ENCODE data around the gene STAT5A. TPM values are rescaled to one million over a fixed set of nuclear protein-coding genes. Genes with fewer than 3 reads are reported as not detected.
A peak's percentile ranks its signal among the peaks of the same experiment; 100 is the strongest.

The STAT5A gene
- total RNA-seq, 6 experiments from 2014 or later = 4.8 to 11.5 (median 7.7) TPM

GRCh38 chr17:42312285-42313130 lies 24.2 kb downstream of the STAT5A start:
- DNase-seq (peak; percentile 87 to 92 (median 88)), ATAC-seq (peak; percentile 73 to 87 (median 80))
- no peak for TF ChIP-seq POLR2A (IDR thresholded peaks at IDR 0.05)
- peak; percentile 39 to 77 (median 67) for TF ChIP-seq CTCF (IDR thresholded peaks at IDR 0.05)
- Histone ChIP-seq H3K27ac (peak overlapping the region in 2 of 3 donors; percentile 39 to 68), H3K4me1 (peaks cover 0 to 25% (median 11%) of the 10 kb centered on the region in 4 donors), H3K36me3 (peaks cover 0 to 40% (median 15%) of the 10 kb centered on the region in 4 donors), H3K27me3 (no peaks in the 10 kb centered on the region), H3K9me3 (no peaks in the 10 kb centered on the region), H3K4me3 (no peak overlapping the region)
- intact Hi-C loops (cut with DNase I) = loop anchor here in 1 of 2 donors (10.0 kb wide), 1 partner anchor 92 kb away; no protein-coding TSS in a partner anchor
- 16% methylated on average over 19 of the region's 54 CpGs for WGBS (ENCODE audit: insufficient coverage, low coverage, low lambda C conversion rate, missing lambda C conversion rate)

GRCh38 chr17:42313389-42313772 lies 25.1 kb downstream of the STAT5A start:
- no peak overlapping the region for H3K27ac ChIP-seq
- peaks cover 0 to 49% (median 19%) of the 10 kb centered on the region in 4 donors for H3K36me3 ChIP-seq
- intact Hi-C loops (cut with DNase I) = loop anchor here in 1 of 2 donors (10.0 kb wide), 1 partner anchor 91 kb away; no protein-coding TSS in a partner anchor
- ATAC-seq (no peak), DNase-seq (no peak)
- H3K4me1 ChIP-seq = peaks cover 0 to 30% (median 12%) of the 10 kb centered on the region in 4 donors
- 86% methylated on average over 3 of the region's 4 CpGs for WGBS (ENCODE audit: insufficient coverage, low coverage, low lambda C conversion rate, missing lambda C conversion rate)
- TF ChIP-seq POLR2A (IDR thresholded peaks at IDR 0.05) (no peak), CTCF (IDR thresholded peaks at IDR 0.05) (no peak)
- no peak overlapping the region for H3K4me3 ChIP-seq
- H3K27me3 ChIP-seq = no peaks in the 10 kb centered on the region
- no peaks in the 10 kb centered on the region for H3K9me3 ChIP-seq

- no peak for DNase-seq
- WGBS (ENCODE audit: insufficient coverage, low coverage, low lambda C conversion rate, missing lambda C conversion rate) = 75% methylated on average over 6 of the region's 14 CpGs
- H3K4me3 ChIP-seq = no peak overlapping the region
- TF ChIP-seq POLR2A (IDR thresholded peaks at IDR 0.05) (no peak), CTCF (IDR thresholded peaks at IDR 0.05) (no peak)
- no peak overlapping the region for H3K27ac ChIP-seq
- intact Hi-C loops (cut with DNase I) = loop anchor here in 1 of 2 donors (10.0 kb wide), 1 partner anchor 91 kb away; no protein-coding TSS in a partner anchor
- H3K36me3 ChIP-seq = peaks cover 0 to 55% (median 22%) of the 10 kb centered on the region in 4 donors
- H3K4me1 ChIP-seq = peaks cover 0 to 30% (median 12%) of the 10 kb centered on the region in 4 donors
- H3K9me3 ChIP-seq = no peaks in the 10 kb centered on the region
- no peaks in the 10 kb centered on the region for H3K27me3 ChIP-seq
- no peak for ATAC-seq
These were observed 25.7 kb downstream of the STAT5A start for GRCh38 chr17:42313773-42314566.

GRCh38 chr17:42315402-42316156 lies 27.3 kb downstream of the STAT5A start:
- DNase-seq = no peak
- no peaks in the 10 kb centered on the region for H3K27me3 ChIP-seq
- peaks cover 0 to 30% (median 12%) of the 10 kb centered on the region in 4 donors for H3K4me1 ChIP-seq
- H3K36me3 ChIP-seq = peaks cover 0 to 69% (median 32%) of the 10 kb centered on the region in 4 donors
- intact Hi-C loops (cut with DNase I) = loop anchor here in 1 of 2 donors (10.0 kb wide), 1 partner anchor 89 kb away; no protein-coding TSS in a partner anchor
- WGBS (ENCODE audit: insufficient coverage, low coverage, low lambda C conversion rate, missing lambda C conversion rate) = 68% methylated on average over 9 of the region's 10 CpGs
- no peak for ATAC-seq
- no peak overlapping the region for H3K4me3 ChIP-seq
- H3K27ac ChIP-seq = peak overlapping the region in 1 of 3 donors; percentile 2
- no peak for TF ChIP-seq CTCF (IDR thresholded peaks at IDR 0.05)
- no peak for TF ChIP-seq POLR2A (IDR thresholded peaks at IDR 0.05)
- H3K9me3 ChIP-seq = no peaks in the 10 kb centered on the region
